ENCODE data around the gene PHPT1.

The PHPT1 gene

GRCh38 chr9:136848393-136849037 is 694 bp upstream of the PHPT1 start:
- DNase-seq (ENCODE audit: low read depth): no peak

DNA sequence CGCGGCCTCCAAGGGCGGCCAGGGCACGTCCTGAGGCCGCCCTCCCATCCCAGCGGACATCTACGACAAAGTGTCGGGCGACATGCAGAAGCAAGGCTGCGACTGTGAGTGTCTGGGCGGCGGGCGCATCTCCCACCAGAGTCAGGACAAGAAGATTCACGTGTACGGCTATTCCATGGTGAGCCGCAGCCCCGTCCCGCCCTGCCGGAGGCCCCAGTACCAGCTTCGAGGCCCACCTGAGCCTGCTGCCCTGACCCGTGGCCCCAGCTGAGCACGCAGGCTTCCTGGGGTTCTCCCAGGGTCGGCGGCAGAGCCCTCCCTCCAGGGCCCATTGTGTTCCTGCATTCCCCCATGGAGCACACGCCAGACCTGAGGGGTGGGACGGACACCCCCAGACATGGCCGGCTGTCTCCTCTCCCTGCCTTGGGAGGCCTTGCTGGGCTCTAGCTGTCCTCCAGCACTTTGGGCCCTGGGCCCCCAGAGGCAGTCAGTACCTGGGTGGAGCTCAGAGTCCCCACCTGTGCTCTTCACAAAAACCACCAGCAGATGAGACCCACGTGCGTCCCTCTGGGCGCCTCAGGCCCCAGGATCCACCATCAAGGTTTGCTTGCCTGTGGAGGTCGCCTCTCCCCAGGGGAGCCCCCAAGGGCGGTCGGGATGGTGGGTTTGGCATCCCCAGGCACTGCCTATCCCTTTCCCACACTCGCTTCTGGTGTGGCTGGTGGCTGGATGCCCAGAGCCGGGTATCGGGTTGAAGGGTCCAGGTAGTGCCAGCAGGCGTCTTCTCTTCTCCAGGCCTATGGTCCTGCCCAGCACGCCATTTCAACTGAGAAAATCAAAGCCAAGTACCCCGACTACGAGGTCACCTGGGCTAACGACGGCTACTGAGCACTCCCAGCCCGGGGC is 1.0 kb downstream of the PHPT1 start:
- no peak for DNase-seq (ENCODE audit: low read depth)

- no peak for DNase-seq (ENCODE audit: low read depth)
These were observed 1.9 kb downstream of the PHPT1 start for GRCh38 chr9:136850866-136851775.

DNA sequence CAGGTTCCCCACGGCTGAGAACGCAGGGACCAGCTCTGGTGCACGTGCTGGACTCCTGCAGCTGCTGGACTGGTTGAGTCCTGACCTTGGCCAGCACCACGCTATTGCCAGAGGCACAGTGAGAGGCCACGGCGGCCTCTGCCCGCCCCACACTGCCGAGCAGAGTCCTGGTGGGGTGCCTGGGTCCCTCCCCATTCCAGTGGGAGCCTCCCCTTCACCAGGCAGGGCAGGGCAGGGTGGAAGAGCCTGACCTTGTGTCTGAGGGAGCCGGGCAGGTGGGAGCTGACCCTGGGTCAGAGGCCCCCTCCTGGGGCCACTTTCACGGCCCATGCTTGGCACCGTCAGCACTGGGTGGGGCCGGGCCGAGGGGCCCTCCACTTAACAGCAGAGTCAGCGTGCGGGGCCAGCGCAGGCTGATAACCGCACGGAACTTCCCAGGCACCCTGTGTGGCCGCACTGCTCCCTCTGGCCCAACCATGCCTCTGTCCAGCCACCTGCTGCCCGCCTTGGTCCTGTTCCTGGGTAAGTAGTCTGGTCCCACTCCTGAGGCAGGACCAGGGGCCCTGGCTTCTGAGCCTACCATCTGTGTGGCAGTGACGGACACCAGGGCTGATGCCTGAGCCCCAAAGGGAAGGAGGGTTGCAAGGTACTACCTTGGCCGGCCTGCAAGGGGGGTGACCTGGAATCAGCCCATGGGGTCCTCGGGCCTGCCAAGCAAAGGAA is 2.9 kb downstream of the PHPT1 start, which contains the start of gene MAMDC4:
Gene MAMDC4, plus strand, starts transcription at position 406 of the 723 bp plus-strand sequence. Its CDS starts 71 bp downstream, at position 477.
- no peak for DNase-seq (ENCODE audit: low read depth)

- DNase-seq (ENCODE audit: low read depth): no peak
These were observed 3.7 kb downstream of the PHPT1 start for GRCh38 chr9:136852664-136853595.

DNA sequence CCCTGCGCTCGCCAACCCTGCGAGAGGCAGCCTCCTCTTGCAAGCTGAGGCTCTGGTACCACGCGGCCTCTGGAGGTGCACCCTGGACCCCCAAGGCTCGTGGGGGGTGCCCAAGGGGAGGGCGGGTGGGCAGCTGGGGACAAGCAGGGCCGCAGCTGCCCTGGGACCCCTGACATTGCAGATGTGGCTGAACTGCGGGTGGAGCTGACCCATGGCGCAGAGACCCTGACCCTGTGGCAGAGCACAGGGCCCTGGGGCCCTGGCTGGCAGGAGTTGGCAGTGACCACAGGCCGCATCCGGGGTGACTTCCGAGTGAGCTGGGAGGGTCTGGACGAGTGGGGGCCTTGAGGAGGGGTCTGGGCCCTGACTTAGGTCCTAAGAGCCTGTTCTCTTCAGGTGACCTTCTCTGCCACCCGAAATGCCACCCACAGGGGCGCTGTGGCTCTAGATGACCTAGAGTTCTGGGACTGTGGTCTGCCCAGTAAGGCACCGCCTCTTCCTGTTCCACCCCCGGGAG is 4.4 kb downstream of the PHPT1 start:
- no peak for DNase-seq (ENCODE audit: low read depth)

- DNase-seq (ENCODE audit: low read depth): no peak
These were observed 5.1 kb downstream of the PHPT1 start for GRCh38 chr9:136854113-136854841.

DNA sequence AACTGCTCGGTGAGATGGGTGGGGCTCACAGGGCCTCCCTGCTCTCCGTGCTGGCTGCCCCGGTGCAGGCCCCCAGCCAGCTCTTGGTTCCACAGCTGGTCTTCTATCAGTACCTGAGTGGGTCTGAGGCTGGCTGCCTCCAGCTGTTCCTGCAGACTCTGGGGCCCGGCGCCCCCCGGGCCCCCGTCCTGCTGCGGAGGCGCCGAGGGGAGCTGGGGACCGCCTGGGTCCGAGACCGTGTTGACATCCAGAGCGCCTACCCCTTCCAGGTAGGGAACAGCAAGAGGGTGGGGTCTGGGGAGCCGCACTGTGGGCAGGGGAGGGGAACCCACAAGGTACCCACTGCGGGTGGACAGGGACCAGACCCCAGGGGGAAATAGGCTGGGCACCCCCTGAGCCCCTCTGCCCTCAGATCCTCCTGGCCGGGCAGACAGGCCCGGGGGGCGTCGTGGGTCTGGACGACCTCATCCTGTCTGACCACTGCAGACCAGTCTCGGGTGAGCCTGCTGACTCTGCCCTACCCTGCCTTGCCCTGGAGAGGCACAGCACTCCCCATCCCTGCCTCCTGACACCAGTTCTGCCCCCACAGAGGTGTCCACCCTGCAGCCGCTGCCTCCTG is 5.7 kb downstream of the PHPT1 start:
- DNase-seq (ENCODE audit: low read depth): no peak

GRCh38 chr9:136855461-136856078 is 6.4 kb downstream of the PHPT1 start:
- DNase-seq (ENCODE audit: low read depth): no peak

DNA sequence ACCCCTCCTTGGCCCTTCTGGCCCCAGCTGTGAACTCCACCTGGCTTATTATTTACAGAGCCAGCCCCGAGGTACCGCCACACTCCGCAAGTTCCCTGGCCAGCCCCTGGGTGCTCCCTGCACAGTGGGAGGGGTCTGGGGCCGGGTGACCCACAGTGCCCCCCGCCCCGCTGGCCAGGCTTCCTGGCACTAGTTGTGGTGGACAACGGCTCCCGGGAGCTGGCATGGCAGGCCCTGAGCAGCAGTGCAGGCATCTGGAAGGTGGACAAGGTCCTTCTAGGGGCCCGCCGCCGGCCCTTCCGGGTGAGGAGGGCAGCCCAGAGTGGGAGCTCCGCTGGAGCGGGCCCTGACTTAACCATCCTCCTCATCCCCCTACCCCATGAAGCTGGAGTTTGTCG is 6.9 kb downstream of the PHPT1 start:
- no peak for DNase-seq (ENCODE audit: low read depth)

- no peak for DNase-seq (ENCODE audit: low read depth)
These were observed 7.4 kb downstream of the PHPT1 start for GRCh38 chr9:136856541-136857141.

DNA sequence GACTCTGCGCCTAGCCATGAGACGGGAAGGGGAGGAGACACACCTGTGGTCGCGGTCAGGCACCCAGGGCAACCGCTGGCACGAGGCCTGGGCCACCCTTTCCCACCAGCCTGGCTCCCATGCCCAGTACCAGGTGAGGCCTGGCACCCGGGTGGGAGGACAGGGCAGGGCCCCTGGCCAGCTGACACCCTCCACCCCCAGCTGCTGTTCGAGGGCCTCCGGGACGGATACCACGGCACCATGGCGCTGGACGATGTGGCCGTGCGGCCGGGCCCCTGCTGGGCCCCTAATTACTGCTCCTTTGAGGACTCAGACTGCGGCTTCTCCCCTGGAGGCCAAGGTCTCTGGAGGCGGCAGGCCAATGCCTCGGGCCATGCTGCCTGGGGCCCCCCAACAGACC is 8.0 kb downstream of the PHPT1 start:
- no peak for DNase-seq (ENCODE audit: low read depth)

DNA sequence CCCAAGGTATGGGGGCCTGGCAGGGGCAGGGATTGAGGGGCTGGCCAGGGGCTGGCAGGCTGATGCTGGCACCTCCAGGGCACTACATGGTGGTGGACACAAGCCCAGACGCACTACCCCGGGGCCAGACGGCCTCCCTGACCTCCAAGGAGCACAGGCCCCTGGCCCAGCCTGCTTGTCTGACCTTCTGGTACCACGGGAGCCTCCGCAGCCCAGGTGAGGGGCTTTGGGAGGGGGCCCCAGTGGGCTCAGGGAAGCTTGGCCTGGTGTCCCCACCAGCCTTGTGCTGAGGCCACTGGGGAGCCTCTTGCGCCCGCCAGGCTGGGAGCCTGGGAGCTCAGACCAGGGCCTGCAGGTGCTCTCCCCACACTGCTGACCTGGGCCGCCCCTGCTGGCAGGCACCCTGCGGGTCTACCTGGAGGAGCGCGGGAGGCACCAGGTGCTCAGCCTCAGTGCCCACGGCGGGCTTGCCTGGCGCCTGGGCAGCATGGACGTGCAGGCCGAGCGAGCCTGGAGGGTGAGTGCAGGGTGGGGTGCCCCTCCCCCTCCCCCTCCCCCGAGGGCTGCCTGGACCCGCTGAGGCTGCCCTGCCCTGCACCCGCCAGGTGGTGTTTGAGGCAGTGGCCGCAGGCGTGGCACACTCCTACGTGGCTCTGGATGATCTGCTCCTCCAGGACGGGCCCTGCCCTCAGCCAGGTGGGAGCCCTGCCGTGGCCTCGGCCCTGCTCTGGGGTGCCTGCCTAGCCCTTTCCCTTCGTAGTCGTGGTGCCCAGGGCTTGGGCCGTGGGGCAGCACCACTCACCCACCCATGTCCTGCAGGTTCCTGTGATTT is 8.6 kb downstream of the PHPT1 start:
- DNase-seq (ENCODE audit: low read depth): no peak

GRCh38 chr9:136858452-136858843 is 9.2 kb downstream of the PHPT1 start:
- DNase-seq (ENCODE audit: low read depth): no peak

DNA sequence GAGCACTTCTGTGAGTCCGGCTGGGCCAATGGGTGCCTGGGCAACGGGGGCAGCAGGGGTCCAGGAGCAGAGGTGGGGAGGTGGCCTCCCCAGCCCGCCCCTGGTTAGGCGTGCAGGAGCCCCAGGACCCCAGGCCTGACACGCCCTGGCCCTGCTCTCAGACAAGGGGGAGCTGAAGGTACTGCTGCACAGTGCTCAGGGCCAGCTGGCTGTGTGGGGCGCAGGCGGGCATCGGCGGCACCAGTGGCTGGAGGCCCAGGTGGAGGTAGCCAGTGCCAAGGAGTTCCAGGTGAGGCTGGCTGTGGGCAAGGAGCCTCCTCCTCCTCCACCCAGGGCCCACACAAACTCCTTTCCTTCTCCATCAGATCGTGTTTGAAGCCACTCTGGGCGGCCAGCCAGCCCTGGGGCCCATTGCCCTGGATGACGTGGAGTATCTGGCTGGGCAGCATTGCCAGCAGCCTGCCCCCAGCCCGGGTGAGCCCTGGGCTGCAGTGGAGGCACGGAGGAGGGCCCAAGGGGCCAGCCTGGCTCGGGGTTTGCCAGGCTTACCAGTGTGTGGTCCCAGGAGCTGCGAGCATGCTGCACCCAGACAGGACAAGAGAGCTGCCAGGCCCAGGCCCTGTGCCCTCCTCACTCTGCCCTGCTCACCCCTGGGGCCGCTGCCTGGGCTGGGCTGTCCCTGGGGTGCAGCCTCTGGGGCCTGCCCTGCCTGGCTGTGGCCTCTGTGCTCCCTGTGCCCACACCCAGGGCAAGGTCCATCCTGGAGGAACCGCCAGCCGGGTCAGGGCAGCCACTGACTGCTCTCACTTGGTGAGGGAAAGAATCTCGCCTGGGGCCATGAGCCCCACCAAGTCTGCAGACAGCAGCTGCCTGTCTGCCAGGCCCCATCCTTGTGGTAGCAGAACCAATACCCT is 9.9 kb downstream of the PHPT1 start:
- no peak for DNase-seq (ENCODE audit: low read depth)

- DNase-seq (ENCODE audit: low read depth): no peak
These were observed 11.3 kb downstream of the PHPT1 start for GRCh38 chr9:136860529-136860928.
